ENCODE measurements around the gene CPNE8.

CPNE8 gene

GRCh38 chr12:38895446-38895845 is 9.9 kb downstream of the CPNE8 start:
- ATAC-seq = no peak

GRCh38 chr12:38892976-38893375 is 12.4 kb downstream of the CPNE8 start:
- no peak for ATAC-seq

- ATAC-seq = peak in 1 of 2 donors; percentile 38
Observed at GRCh38 chr12:38892087-38892786, 13.2 kb downstream of the CPNE8 start.

- no peak for ATAC-seq
Observed at GRCh38 chr12:38890102-38890855, 15.1 kb downstream of the CPNE8 start.

GRCh38 chr12:38889297-38889815 is 16.0 kb downstream of the CPNE8 start:
- no peak for ATAC-seq

GRCh38 chr12:38887770-38888169 is 17.6 kb downstream of the CPNE8 start:
- ATAC-seq = no peak

GRCh38 chr12:38886931-38887330 is 18.5 kb downstream of the CPNE8 start:
- no peak for ATAC-seq

GRCh38 chr12:38886064-38886463 is 19.3 kb downstream of the CPNE8 start:
- ATAC-seq = no peak

GRCh38 chr12:38884666-38885065 is 20.7 kb downstream of the CPNE8 start:
- no peak for ATAC-seq

GRCh38 chr12:38883629-38884134 is 21.7 kb downstream of the CPNE8 start:
- no peak for ATAC-seq

- ATAC-seq = no peak
Observed at GRCh38 chr12:38880288-38880687, 25.1 kb downstream of the CPNE8 start.

GRCh38 chr12:38878986-38879385 is 26.4 kb downstream of the CPNE8 start:
- no peak for ATAC-seq

- no peak for ATAC-seq
Observed at GRCh38 chr12:38878333-38878705, 27.1 kb downstream of the CPNE8 start.

- ATAC-seq = no peak
Observed at GRCh38 chr12:38875586-38876228, 29.7 kb downstream of the CPNE8 start.

- no peak for ATAC-seq
Observed at GRCh38 chr12:38872561-38872960, 32.8 kb downstream of the CPNE8 start.

- ATAC-seq = no peak
Observed at GRCh38 chr12:38872156-38872555, 33.2 kb downstream of the CPNE8 start.

GRCh38 chr12:38869036-38869435 is 36.4 kb downstream of the CPNE8 start:
- no peak for ATAC-seq

- ATAC-seq = no peak
Observed at GRCh38 chr12:38850461-38850860, 54.9 kb downstream of the CPNE8 start.

GRCh38 chr12:38847247-38847646 is 58.1 kb downstream of the CPNE8 start:
- no peak for ATAC-seq

GRCh38 chr12:38844267-38844666 is 61.1 kb downstream of the CPNE8 start:
- ATAC-seq = no peak

GRCh38 chr12:38838056-38838850 is 67.1 kb downstream of the CPNE8 start:
- ATAC-seq = no peak

- ATAC-seq = no peak
Observed at GRCh38 chr12:38831715-38832114, 73.7 kb downstream of the CPNE8 start.

- ATAC-seq = no peak
Observed at GRCh38 chr12:38825006-38825405, 80.4 kb downstream of the CPNE8 start.
